SH-SY5Y (cell line): ENCODE results near the gene MRPL44.

ENCODE experiments used
- GATA2 ChIP-seq: IDR thresholded peaks from 2 replicates; pipeline ENCODE4 v1.6.1; 2011; ENCODE audit warnings: mild to moderate bottlenecking, low read depth, low read length
- GATA3 ChIP-seq: IDR thresholded peaks from 2 replicates; pipeline ENCODE4 v1.6.1; 2011; ENCODE audit warnings: low read depth, mild to moderate bottlenecking, low read length, moderate library complexity

- no peak for TF ChIP-seq GATA2
- TF ChIP-seq GATA3, result no peak
These were observed 24.0 kb downstream of the MRPL44 start for GRCh38 chr2:223981241-223981640.
